ENCODE results near the gene PRPF40A.
"Not testable (repeated sequence)": the region's sequence is repeated elsewhere in the genome, so short reads cannot be mapped to it uniquely, and the experiment has no call there.

PRPF40A gene

DNA sequence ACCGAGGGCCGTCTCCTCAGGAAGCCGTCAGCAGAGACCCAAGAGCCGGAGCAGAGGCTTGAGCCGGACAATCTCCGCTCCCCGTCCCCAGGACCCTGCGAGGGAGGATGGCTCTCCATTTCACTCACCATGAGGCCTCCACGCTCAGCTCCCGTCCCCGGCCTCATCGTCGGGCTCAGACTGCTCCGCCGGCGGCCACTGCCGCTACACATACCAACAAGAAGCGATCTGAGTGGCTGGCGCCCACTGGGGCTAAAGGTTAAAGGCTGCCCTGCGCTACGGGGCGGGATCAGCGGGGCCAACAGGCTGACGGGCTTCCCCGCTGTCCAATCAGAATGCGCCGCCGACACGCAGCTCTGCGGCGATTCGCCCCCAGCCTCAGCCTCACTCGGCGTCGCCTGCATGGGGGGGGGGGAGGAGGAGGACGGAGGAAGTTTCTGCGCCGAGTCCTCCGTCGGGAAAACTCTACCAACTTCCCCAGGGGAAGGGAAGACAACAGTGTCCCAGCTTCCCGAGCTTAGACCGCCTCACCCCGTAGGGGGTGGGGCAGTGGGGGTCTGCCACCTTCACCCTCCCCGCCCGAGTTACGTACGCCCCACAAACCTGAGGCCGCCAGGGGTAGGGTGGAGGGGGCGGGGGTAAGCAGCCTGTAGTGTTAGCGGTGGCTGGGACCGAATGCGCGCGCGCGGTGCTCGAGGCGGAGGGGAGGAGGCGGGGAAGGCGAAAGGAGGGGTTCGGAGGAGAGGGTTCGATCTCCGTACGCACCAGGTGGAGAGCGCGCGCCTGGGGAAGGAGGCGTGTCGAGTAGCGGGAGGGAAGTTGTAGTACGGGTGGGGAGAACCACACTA lies at the start of gene PRPF40A:
Gene PRPF40A (minus strand): TSS at position 234 of the 848 bp plus-strand sequence. CDS start 22 bp downstream, at position 212.
- peak; percentile 98 for DNase-seq

DNA sequence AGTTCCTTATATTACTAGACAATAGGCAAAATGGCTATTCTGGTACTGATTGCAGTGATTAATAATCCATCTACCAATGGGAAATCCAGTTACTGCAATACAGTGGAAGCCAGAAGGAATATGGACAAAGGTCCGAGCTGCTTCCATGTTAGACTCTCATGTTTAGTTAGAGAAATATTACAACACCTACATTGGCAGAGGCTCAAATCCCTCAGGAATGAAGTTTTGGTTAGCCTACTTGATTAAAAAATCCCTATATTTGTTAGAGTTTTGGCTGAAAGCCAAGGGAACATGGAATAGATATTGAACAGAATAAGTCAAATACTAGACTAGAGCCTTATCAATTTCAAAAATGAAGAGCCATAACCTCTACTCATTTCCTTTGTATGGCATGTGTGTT lies 49.7 kb upstream of the PRPF40A start:
- DNase-seq, result peak; percentile 15

DNA sequence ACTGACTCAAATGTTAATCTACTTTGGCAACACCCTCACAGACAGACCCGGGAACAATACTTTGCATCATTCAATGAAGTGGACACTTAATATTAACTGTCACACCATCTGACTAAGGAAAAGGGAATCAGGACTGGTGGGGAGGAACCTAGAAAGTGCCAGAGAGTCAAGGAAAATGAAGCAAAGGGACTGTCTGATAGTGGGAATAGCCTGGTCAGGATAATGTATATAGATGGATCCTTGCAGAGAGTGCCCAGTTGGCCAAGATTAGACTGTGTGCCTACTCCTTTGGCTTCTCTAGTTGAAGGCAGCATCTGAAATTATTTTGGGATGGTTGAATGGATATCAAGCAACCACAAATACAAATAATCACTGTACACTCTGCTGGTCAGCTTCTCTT lies 46.4 kb upstream of the PRPF40A start:
- no peak for DNase-seq

DNA sequence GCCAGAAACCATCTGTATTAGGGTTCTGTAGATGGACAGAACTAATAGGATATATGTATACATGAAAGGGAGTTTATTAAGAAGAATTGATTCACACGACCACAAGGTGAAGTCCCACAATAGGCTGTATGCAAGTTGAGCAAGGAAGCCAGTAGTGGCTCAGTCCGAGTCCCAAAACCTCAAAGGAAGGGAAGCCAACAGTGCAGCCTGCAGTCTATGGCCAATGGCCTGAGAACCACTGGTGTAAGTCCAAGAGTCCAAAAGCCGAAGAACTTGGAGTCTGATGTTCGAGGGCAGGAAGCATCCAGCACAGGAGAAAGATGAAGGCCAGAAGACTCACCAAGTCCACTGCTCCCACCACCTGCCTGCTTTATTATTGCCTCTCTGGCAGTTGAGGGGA lies 45.9 kb upstream of the PRPF40A start:
- DNase-seq, result not testable (repeated sequence)

DNA sequence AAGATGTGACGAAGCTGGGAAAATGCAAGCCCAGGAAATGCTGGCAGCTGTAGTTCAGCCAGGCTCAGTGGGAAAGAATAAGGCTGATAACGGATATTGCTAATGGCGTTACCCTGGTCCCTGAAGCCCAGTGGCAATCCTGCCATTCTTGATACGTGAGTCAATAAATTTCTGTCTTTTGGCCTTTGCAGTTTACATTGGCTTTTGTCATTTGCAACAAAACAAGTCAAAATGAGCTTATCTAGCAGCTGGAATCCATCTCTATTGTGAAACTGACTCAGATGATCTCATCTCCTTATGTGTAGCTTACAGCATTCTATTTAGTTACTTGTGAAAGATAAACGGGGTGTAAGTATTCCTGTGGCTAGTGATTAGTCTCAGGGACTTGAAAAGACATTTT lies 44.9 kb upstream of the PRPF40A start:
- DNase-seq, result peak; percentile 91

DNA sequence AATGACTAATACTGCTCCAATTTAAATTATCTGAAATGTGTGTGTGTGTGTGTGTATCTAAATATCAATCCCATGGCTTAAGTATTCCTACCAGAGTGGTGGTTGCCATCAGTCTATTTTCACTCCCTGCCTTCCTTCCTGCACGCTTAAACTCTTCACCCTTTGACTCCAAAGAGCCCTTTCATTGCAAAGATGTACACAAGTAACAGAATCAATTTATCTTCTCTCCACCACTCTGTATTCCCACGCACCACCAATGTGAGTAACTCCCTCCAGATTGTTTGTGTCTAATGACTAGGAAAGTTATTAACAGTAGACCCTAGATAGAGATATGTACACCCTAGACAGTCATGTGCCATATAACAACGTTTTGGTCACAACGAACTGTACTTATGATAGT lies 44.0 kb upstream of the PRPF40A start:
- DNase-seq, result no peak

DNA sequence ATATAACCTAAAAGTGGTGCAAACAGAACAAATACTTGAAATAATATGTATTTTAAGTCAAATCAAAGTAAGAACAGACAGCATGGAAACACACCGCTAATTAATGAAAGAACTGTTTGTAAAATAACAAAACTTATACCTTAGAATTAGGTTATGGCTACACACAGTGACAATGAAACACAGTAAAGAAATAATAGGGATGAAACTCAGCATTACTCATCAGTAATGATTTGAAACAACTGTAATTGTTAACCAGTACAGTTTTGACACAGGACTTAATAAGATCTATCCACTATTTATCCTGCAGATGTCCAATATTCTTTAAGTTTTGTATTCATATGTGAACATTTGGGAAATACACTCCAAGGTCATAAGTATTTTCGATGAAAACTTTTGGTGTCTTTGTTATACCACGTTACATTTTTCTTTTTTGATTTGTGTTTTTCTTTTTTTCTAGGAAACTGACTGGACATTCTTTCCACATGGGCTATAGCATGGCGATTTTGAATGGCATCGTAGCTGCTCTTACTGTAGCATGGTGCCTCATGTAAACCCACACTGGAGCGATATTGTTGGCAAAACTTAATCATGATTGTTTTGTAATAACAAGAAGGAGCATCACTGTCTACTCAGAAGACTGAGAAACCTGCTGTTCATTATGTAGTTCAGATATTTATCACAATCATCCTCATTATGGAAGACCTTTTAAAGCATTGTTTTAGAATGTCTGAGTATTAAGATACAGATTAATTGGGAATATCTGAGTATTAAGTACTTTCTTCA lies 42.2 kb upstream of the PRPF40A start:
- DNase-seq, result no peak

DNA sequence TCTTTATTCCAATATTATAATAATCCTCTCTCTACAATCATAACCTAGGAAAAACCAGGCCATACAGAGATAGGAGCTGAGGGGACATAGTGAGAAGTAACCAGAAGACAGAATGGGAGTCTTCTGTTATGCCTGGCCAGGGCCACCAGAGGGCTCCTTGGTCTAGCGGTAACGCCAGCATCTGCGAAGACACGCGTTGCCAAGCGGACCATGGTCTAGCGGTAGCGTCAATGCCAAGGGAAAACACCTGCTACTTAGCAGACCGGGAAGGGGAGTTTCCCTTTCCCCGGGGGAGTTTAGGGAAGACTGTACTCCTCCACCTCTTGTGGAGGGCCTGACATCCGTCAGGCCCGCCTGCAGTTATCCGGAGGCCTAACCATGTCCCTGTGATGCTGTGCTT lies 37.8 kb upstream of the PRPF40A start:
- peak; percentile 12 for DNase-seq

DNA sequence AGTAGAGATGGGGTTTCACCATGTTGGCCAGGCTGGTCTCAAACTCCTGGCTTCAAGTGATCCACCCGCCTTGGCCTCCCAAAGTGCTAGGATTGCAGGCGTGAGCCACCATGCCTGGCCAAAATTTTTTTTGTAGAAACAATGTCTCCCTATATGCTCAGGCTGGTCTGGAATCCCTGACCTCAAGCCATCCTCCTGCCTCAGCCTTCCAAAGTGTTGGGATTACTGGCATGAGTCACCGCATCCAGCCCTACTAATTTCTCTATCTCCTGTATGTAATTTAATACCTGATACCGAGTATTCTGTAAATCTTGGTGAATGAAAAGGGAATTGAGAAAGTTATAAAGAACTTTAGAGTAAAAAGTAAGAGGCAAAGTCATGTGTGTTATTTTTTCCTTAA lies 30.5 kb upstream of the PRPF40A start:
- DNase-seq, result peak; percentile 56

DNA sequence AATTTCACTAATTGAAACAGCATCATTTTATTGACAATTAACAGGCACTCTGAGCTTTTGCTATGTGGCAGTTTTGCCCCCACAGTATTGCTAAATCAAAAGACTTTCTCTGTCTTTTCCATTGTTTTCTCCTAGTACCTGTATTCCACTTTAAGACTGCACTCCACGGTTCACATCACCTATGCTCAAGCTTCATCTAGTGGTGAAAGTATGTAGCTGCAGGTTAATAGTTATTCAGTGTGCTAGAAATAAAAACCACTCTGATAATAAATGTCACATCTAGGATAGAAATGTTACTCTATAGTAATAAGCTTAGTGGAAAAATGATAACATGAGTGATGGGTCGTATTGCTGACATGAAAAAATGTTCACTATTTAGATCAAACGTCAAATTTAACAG lies 25.7 kb upstream of the PRPF40A start:
- DNase-seq, result no peak

DNA sequence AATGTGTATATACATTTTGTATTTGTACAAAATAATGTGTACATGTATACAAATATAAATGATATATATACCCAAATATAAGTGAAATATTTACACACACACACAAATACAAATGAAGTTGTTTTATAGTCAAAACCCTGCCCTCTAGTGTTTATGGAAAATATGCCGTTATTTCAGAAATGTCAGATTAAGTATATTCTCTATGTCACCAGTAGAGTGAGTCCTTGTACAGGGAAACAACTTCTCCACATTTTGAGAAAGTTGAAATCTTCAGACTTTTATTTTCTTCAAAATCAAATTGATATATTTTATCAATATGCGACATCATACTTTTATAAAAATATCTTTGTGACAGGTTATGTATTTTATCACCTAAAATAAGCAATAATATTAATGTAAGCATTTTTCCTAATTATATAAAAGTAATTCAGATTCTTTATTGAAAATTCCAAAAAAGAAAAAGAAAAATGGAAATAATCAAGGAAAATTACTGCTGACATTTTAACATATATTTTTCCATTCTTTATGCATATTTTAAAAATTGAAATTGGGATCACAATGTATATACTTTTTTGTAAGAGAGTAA lies 23.6 kb upstream of the PRPF40A start:
- DNase-seq, result peak; percentile 61

DNA sequence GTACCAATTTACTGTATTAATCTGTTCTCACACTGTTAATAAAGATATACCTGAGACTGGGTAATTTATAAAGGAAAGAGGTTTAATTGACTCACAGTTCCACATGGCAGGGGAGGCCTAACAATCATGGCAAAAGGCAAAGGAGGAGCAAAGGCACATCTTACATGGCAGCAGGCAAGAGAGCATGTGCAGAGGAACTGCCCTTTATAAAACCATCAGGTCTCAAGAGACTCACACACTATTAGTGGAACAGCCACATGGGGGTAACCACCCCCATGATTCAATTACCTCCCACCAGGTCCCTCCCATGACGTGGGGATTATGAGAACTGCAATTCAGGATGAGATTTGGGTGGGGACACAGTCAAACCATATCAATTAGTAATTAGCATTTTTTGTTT lies 22.4 kb upstream of the PRPF40A start:
- not testable (repeated sequence) for DNase-seq

DNA sequence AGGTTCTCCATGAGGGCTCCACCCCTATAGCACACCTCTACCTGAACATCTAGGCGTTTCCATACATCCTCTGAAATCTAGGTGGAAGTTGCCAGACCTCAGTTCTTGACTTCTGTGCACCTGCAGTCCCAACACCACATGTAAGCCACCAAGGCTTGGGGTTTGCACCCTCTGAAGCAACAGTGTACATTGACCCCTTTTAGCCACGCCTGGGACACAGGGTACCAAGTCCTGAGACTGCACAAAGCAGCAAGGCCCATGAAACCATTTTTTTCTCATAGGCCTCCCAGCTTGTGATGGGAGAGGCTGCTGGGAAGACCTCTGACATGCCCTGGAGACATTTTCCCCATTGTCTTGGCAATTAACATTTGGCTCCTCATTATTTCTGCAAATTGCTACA lies 21.2 kb upstream of the PRPF40A start:
- DNase-seq, result no peak

DNA sequence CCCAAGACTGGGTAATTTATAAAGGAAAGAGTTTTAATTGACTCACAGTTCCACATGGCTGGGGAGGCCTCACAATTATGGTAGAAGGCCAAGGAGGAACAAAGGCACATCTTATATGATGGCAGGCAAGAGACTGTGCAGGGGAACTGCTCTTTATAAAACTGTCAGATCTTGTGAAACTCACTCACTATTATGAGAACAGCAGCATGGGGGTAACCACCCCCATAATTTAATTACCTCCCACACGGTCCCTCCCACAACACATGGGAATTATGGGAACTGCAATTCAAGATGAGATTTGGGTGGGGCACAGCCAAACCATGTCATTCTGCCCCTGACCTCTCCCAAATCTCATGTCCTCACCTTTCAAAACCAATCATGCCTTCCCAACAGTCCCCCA lies 20.2 kb upstream of the PRPF40A start:
- DNase-seq, result not testable (repeated sequence)

DNA sequence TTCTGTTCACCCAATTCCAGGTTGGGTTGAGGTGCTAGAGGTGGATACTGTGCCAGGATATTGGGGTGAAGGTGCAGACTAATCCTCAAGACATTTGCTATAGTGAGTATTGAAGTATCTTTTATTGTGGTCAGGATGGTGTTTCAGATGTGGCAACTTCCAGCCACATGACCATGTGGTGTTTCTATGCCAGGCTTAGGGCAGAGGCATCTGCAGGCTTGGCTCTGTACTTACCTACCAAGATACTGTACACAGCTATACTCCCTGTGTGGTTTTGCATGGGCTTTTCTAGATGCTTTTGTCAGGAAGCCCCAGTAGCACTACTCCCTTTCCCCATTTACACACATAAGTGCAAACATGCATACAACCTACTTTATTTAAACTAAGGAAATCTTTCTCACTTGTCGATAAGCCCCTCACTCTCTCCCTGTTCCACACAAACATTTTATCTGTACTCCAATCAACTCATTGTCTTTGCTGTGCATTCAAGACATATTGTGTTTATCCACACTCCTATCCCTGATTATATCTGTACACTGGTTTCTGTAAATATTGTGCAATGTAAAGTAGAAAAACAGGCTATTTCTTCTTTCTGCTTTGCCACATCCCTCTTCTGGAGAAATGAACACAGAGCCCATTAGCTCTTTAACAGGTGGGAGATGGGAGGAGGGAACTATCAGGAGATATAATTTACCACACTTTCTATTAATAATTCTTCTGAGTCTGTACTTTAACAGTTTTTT lies 13.5 kb upstream of the PRPF40A start:
- no peak for DNase-seq

DNA sequence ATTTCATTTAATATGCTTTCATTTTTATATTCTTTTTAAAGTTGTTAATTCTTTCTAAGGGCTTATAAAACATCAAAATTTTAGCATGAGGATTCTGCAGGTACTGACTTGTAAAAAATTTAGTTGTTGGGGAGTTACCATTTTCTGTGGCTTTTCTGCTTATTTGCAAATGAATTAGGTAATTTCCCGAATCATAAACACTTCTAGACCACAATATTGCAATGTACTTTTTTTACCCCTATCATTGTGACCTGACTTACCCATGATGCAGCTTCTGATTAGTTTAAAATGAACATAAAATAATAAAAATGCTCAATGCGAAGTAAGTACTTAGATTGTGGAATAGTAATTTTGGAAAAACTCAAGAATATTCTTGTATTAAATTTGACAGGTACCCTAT lies 12.6 kb upstream of the PRPF40A start:
- no peak for DNase-seq

DNA sequence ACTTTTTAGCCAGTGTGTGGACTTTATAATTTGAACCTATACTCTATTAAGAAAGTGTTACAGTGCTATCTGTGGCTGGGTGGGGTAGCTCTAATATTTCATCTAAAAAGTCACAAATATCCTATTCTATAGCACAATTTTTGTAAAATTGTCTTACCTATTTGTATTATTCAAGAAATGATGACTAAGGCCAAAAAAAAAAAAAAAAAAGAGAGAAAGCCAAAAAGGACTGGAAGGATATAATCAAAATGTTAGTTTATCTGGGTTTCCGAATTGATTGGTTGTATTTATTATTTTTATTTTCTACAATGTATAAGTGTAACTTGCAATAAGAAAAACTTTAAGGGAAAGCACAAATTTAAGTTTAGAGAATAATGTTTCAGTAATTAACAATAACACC lies 6.7 kb upstream of the PRPF40A start:
- DNase-seq, result no peak

DNA sequence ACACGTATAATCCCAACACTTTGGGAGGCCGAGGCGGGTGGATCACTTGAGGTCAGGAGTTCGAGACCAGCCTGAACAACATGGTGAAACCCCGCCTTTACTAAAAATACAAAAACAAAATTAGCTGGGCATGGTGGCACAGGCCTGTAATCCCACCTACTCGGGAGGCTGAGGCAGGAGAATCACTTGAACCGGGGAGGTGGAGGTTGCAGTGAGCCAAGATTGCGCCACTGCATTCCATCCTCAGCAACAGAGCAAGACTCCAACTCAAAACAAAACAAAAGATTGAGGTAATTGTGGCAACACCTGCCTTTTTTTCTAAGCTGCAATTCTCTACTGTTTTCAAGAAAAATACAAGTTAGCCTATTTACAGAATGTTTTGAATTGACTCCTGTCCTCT lies 5.4 kb upstream of the PRPF40A start:
- not testable (repeated sequence) for DNase-seq

DNA sequence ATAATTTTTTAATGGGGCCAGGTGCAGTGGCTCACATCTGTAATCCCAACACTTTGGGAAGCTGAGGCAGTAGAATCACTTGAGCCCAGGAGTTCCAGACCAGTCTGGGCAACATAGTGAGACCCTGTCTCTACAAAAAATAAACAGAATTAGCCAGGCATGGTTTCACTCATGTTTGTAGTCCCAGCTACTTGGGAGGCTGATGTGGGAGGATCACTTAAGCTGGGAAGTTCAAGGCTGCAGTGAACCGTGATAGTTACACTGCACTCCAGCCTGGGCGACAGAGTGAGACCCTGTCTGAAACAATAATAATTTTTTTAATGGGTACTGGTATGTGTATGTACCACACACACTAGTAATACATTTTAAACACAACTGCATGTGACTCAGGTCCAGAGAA lies 3.5 kb upstream of the PRPF40A start:
- no peak for DNase-seq

DNA sequence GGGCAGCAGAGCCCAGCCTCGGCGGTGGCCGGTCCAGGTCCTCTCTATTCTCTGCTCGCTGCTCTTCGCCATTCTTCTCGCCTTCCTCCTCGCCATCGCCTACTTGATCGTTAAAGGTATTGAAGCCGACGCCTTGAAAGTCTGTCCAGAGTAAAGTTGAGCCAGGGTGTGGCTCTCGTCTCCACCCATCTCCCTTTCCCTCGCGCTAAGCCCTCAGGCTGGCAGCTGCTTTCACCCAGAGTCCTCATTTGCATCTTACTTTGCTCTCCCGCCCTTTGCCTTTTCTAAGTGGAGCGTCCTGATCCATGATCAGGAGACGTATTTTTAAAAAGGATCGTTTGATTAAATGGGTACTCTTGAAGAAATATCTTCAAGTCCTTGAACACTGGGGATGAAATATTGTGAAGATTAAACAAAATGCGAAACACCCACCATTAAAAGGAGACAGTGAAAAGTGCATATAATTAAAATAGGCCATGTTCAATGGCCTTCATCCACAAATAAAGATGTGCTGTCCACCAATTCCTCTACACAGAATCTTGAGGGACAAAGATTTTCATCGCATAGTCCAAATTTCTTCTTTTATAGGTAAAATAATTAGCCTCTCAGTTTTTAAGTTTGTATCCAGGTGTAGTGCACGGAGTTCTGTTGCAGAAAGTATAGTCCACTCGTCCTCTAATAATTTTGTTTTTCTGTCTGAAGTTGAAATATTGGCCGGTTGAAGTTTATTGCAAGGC lies 1.8 kb upstream of the PRPF40A start:
- DNase-seq, result peak; percentile 63

DNA sequence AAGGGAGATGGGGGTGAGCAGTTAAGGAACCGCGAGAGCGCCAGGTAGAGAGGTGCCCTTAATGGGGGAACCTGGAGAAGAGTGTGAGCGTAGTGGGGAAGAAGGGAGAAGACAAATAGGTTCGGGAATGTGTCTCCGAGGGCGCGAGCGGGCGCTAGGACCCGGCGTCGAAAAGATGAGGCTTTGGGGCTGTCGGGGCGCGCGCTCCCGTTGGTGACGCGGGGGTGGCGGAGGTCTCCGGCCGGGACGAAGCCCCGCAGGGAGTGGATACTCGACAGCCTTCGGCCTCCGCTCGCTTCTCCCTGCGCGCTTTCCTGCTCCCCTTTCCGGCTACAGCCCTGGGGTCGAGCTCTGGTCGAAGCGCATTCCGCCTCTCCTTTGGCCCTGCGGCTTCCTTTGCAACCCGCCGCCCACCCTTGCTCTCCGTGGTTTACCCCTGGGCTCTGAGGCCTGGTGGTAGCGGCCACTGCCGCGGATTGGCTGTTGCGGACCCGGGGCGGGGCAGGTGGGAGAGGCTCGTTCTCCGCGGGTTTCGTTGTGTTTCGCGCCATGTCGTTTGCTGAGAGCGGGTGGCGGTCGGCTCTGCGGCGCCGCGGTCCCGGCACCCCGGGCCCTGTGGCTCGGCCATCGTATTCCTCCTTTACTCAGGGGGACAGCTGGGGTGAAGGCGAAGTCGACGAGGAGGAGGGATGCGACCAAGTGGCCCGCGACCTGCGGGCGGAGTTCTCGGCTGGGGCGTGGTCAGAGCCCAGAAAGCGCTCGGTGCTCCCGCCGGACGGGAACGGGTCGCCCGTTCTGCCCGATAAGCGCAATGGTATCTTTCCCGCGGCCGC lies 1.0 kb upstream of the PRPF40A start, which contains the start of gene ARL6IP6:
Gene ARL6IP6 (plus strand): TSS at position 545 of the 833 bp plus-strand sequence. CDS start 5 bp downstream, at position 550.
- peak; percentile 92 for DNase-seq

Data from EL (cell line).